Stimulated activated CD4-positive, alpha-beta T cell treated with anti-CD3 and anti-CD28 coated beads, Interleukin-1b, Interleukin-23, amount 100 ng/mL, for 4 hours (primary cell): ENCODE measurements around the gene GIPC1.
A peak's percentile ranks its signal among the peaks of the same experiment; 100 is the strongest.

Experiments
- DNase-seq, 2 donors: peaks; one replicate each; pipeline ENCODE4 v3.0.0-alpha.2; 2020; ENCODE audit warnings: low read depth in 2 of 2

Gene GIPC1

DNA sequence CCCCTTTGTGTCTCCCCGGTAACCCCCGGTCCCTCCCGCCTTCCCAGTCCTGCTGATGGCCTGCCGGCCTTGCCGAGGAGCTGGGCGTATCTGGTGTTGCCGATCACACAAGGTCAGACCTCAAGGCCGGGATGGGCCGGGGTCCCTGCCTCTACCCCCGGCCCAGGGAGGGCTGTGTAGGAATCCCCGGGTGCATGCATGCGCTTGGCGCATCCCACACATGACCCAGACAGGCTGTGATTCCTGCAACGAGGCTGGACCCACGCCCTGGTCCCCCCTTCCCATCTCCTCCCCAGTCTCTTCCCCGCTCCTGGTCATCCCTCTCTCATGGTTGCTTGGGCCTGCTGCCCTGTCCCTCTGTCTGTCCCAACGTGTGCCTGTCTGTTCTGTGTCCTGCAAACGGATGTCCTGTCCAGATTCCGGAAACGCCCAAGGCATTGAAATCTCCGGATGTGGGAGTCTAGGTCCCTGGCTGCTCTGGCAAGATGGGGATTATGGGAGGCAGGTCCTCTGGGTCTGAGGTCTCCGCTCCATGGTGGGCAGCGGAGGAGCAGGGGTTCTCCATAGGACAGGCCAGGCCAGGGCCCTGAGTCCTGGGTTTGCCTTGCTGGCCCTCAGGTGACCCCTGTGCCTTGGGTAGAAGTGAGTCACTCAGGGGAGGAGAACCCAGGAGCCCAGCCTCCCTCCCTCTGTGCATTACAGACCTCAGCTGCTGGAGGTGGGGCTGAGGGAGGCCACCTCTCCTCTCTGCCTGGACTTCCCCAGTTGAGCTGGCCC, 61.2 kb downstream of the GIPC1 start:
- DNase-seq = peak in 1 of 2 donors; percentile 30

DNA sequence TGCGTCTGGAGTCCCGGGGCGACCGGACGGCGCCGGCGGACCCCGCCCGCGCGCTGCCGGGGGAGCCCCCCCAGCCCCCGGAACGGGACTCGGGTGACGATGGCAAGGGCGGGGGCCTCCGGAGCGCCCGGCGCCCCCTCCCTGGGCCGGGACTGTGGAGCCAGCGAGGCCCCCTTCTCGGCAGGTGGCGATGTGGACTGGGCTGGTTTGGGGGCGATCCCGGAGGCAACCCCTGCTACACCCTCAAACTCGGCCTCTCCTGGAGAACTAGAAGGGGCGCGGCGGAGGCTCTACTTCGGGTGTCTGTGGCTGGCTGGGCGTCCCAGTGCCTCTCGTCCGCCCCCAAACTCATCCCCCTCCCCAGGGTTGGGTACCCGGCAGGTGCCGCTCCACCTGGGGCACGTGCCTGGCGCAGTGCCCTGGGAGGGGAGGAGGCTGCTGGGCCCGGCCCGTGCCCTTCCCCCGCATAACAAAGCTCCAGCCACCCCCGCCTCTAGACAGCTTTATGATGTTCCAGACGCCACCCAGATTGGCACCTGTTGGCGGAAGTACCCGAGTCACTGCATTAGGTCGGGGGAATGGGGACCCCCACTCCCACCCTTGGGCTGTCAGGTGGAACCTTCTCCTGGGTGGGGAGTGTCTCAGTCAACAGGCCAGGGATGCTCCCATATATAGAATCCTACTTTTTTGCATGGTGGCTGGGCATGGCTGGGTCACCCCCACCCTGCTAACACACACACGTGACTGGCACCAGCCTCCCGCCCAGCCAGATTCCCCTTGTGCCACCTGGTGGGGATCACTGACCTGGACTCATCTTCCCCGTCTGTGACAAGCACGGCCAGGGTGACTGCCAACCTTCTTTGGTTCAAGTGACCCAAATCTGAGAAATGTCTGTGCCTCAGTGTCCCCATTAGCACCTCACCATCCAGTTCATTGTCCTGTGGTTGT, 62.1 kb downstream of the GIPC1 start:
- peak in 1 of 2 donors; percentile 62 for DNase-seq

DNA sequence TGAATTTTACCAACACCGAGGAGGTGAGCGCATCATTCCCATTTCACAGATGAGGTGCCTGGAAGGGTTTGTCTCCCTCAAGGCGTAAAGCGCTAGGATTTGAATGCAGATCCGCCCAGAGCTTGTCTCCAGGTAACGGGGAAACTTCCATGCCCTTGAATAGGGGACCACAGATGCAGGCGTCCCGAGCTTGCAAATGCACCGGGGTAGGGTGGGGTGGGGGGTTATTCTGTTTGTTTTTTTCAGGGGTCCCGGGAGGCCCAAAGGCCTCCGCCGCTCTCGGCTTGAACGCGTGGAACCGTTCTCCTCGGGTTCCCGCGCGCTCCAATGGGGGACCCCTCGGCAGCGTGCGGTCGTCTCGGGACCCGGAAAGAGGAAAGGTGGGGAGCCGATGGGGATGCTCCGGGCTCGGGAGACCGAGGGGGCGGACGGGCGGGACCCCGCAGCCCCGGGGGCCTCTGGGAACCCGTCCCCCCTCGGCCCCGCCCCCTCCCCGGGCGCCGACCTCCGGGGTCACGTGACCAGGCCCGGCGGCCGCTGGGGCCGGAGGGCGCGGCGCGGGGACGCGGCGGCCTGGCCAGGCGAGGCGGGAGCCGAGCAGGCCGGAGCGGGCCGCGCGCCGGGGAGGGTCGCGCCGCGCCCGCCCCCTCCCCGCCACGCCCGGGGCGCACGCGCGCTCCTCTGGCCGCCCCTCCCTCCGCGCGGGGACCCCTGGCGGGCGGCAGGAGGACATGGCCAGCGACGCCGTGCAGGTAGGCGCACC, 63.0 kb downstream of the GIPC1 start, which contains the start of gene PKN1:
Gene PKN1, plus strand, starts transcription at position 516 of the 763 bp plus-strand sequence. Its CDS starts 216 bp downstream, at position 732.
- peak in 1 of 2 donors; percentile 64 for DNase-seq

DNA sequence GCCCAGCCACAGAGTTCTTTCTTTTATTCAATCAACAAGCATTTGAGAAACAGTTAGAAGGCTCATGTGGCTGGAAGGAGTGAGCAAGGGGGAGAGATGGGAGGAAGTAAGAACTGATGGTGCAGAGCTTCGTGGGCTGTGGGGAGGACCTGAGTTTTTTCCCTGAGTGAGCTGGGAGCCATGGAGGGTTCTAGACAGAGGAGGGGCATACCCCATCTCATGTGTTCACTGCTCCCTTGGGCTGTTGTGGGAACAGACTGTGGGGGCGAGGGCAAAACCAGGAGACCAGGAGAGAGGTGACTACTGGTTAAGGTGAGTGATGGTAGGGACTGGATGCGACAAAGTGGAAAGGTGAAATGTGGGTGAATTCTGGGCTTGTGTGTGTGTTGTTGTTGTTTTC, 65.2 kb downstream of the GIPC1 start:
- no peak for DNase-seq

DNA sequence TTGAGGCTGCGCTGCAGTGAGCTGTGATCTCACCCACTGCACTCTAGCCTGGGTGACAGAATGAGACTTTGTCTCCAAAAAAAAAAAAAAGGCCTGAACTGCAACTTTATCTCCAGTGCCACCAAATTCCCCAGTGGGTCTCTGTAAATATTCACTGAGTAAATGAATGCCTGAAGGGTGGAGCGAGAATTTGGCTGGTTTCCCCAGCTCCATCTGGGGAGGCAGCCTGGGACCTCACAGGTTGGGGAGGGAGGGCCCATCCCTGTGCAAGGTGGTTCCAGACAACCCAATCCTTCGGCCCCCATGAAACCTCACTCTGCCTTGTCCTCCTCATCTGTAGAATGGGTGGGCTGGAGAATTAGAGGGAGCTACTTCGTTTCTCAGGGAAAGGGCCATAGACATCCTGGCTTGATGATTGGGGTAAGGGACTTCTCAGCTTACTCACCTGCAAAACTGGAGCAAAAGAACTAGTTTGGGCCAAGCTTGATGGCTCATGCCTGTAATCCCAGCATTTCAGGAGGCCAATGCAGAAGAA, 67.0 kb downstream of the GIPC1 start:
- DNase-seq = no peak
